HCEC 1CT (cell line): ENCODE measurements around the gene TPM4.
A peak's percentile ranks its signal among the peaks of the same experiment; 100 is the strongest.
"Not testable (repeated sequence)": the region's sequence is repeated elsewhere in the genome, so short reads cannot be mapped to it uniquely, and the experiment has no call there.

Experiments
- DNase-seq: peaks from one replicate; pipeline ENCODE4 v3.0.0-alpha.2; 2017

Gene TPM4

GRCh38 chr19:16074488-16075365 is 1.6 kb upstream of the TPM4 start:
- peak; percentile 24 for DNase-seq

- peak; percentile 75 for DNase-seq
Measured at GRCh38 chr19:16075430-16076153, 703 bp upstream of the TPM4 start.

- DNase-seq = peak; percentile 36
Measured at GRCh38 chr19:16076958-16077611, 790 bp downstream of the TPM4 start.

GRCh38 chr19:16077984-16078758 is 1.9 kb downstream of the TPM4 start:
- peak; percentile 75 for DNase-seq

- DNase-seq = peak; percentile 98
Measured at GRCh38 chr19:16078759-16079707, 2.7 kb downstream of the TPM4 start.

- peak; percentile 5 for DNase-seq
Measured at GRCh38 chr19:16084067-16084685, 7.9 kb downstream of the TPM4 start.

- peak; percentile 17 for DNase-seq
Measured at GRCh38 chr19:16085115-16085514, 8.8 kb downstream of the TPM4 start.

GRCh38 chr19:16087404-16087803 is 11.1 kb downstream of the TPM4 start:
- DNase-seq = not testable (repeated sequence)

GRCh38 chr19:16087940-16088339 is 11.6 kb downstream of the TPM4 start:
- DNase-seq = no peak

GRCh38 chr19:16088351-16089009 is 12.2 kb downstream of the TPM4 start:
- no peak for DNase-seq

GRCh38 chr19:16089010-16089846 is 12.9 kb downstream of the TPM4 start:
- DNase-seq = peak; percentile 5

GRCh38 chr19:16091546-16092475 is 15.5 kb downstream of the TPM4 start:
- DNase-seq = peak; percentile 7

- DNase-seq = peak; percentile 7
Measured at GRCh38 chr19:16094360-16095070, 18.2 kb downstream of the TPM4 start.

GRCh38 chr19:16095071-16095571 is 18.8 kb downstream of the TPM4 start:
- DNase-seq = peak; percentile 0

GRCh38 chr19:16096280-16096855 is 20.1 kb downstream of the TPM4 start:
- DNase-seq = no peak

GRCh38 chr19:16098416-16098768 is 22.1 kb downstream of the TPM4 start:
- DNase-seq = no peak

GRCh38 chr19:16098821-16099220 is 22.5 kb downstream of the TPM4 start:
- DNase-seq = no peak
